ENCODE results near the gene FNTB.

The FNTB gene

GRCh38 chr14:64947710-64948611 lies 38.7 kb upstream of the FNTB start:
- H3K9me3 ChIP-seq (ENCODE audit: control extremely low read depth in 1 of 5, control insufficient read depth in 4 of 5, insufficient read depth in 2 of 5, low read depth in 1 of 5, low read length in 4 of 5) = no peaks in the 10 kb centered on the region
- POLR2A ChIA-PET = interaction anchor here (0.6 kb wide), 1 partner anchor 465 kb away, joined by 3 read pairs; no protein-coding TSS in a partner anchor
- no peak overlapping the region for H3K27ac ChIP-seq (ENCODE audit: insufficient read depth in 1 of 2, low read depth in 1 of 2, low read length in 2 of 2, poor library complexity in 1 of 2, severe bottlenecking in 2 of 2)
- no peak overlapping the region for H3K4me3 ChIP-seq (ENCODE audit: control insufficient read depth in 1 of 7, extremely low read depth in 1 of 7, insufficient read depth in 4 of 7, low read depth in 2 of 7, low read length in 6 of 7)
- CTCF ChIA-PET = interaction anchor here (0.7 to 1.8 kb wide), 3 partner anchors 14 to 146 kb away, joined by 3 to 6 read pairs (median 4); no protein-coding TSS in a partner anchor
- WGBS (ENCODE audit: insufficient coverage) = 95% methylated on average over 23 of the region's 28 CpGs
- peaks cover 0 to 32% (median 14%) of the 10 kb centered on the region in 4 experiments for H3K36me3 ChIP-seq (ENCODE audit: control insufficient read depth in 4 of 4, insufficient read depth in 4 of 4, low read length in 3 of 4)
- DNase-seq = no peak
- H3K27me3 ChIP-seq (replicated peaks in 2 of 5; ENCODE audit: control insufficient read depth in 4 of 5, insufficient read depth in 5 of 5, low read length in 4 of 5) = no peaks in the 10 kb centered on the region
- peaks cover 4 to 19% (median 15%) of the 10 kb centered on the region in 4 experiments for H3K4me1 ChIP-seq (ENCODE audit: control extremely low read depth in 1 of 4, control insufficient read depth in 4 of 4, insufficient read depth in 4 of 4, low read length in 3 of 4)

GRCh38 chr14:64948612-64949210 lies 38.0 kb upstream of the FNTB start:
- Histone ChIP-seq H3K27me3 (replicated peaks in 2 of 5; ENCODE audit: control insufficient read depth in 4 of 5, insufficient read depth in 5 of 5, low read length in 4 of 5) (no peaks in the 10 kb centered on the region), H3K27ac (ENCODE audit: insufficient read depth in 1 of 2, low read depth in 1 of 2, low read length in 2 of 2, poor library complexity in 1 of 2, severe bottlenecking in 2 of 2) (no peak overlapping the region), H3K36me3 (ENCODE audit: control insufficient read depth in 4 of 4, insufficient read depth in 4 of 4, low read length in 3 of 4) (peaks cover 0 to 32% (median 15%) of the 10 kb centered on the region in 4 experiments), H3K4me1 (ENCODE audit: control extremely low read depth in 1 of 4, control insufficient read depth in 4 of 4, insufficient read depth in 4 of 4, low read length in 3 of 4) (peaks cover 1 to 12% (median 9%) of the 10 kb centered on the region in 4 experiments), H3K9me3 (ENCODE audit: control extremely low read depth in 1 of 5, control insufficient read depth in 4 of 5, insufficient read depth in 2 of 5, low read depth in 1 of 5, low read length in 4 of 5) (no peaks in the 10 kb centered on the region), H3K4me3 (ENCODE audit: control insufficient read depth in 1 of 7, extremely low read depth in 1 of 7, insufficient read depth in 4 of 7, low read depth in 2 of 7, low read length in 6 of 7) (no peak overlapping the region)
- ChIA-PET CTCF (interaction anchor here (0.7 to 1.8 kb wide), 3 partner anchors 13 to 147 kb away, joined by 3 to 6 read pairs (median 4); no protein-coding TSS in a partner anchor), POLR2A (interaction anchor here (0.6 kb wide), 2 partner anchors 10 to 466 kb away, joined by 3 read pairs; no protein-coding TSS in a partner anchor)
- no peak for DNase-seq
- 97% methylated on average over 6 of the region's 8 CpGs for WGBS (ENCODE audit: insufficient coverage)

DNA sequence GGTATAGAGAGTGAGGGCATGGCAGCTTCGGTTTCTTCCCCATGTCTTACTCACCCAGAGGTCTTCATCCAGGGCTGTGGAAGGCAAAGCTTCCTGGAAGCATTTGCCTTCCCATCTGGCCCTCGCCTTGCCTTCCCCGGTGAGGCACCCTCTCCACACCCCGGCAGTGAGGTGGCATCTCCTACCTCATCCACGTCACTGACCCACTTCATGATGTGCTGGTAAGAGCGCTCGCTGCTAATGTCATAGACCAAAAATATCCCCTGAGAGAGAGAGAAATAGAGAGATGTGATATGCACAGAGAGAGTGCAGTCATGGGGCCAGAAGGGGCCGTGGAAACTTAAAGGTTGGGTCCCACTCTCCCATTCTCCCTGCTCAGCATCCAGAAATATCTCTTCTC lies 35.8 kb upstream of the FNTB start:
- H3K27ac ChIP-seq (ENCODE audit: insufficient read depth in 1 of 2, low read depth in 1 of 2, low read length in 2 of 2, poor library complexity in 1 of 2, severe bottlenecking in 2 of 2) = no peak overlapping the region
- ChIA-PET CTCF (interaction anchor here (1.0 to 1.5 kb wide), 4 partner anchors 8 to 36 kb away, joined by 3 to 4 read pairs (median 4); partner anchors contain the start of gene FNTB), POLR2A (no interaction called here)
- 100% methylated on average over 1 of the region's 8 CpGs for WGBS (ENCODE audit: insufficient coverage)
- H3K4me3 ChIP-seq (ENCODE audit: control insufficient read depth in 1 of 7, extremely low read depth in 1 of 7, insufficient read depth in 4 of 7, low read depth in 2 of 7, low read length in 6 of 7) = no peak overlapping the region
- no peak for DNase-seq
- H3K9me3 ChIP-seq (ENCODE audit: control extremely low read depth in 1 of 5, control insufficient read depth in 4 of 5, insufficient read depth in 2 of 5, low read depth in 1 of 5, low read length in 4 of 5) = no peaks in the 10 kb centered on the region
- H3K4me1 ChIP-seq (ENCODE audit: control extremely low read depth in 1 of 4, control insufficient read depth in 4 of 4, insufficient read depth in 4 of 4, low read length in 3 of 4) = peaks cover 0 to 6% (median 2%) of the 10 kb centered on the region in 4 experiments
- H3K27me3 ChIP-seq (replicated peaks in 2 of 5; ENCODE audit: control insufficient read depth in 4 of 5, insufficient read depth in 5 of 5, low read length in 4 of 5) = no peaks in the 10 kb centered on the region
- H3K36me3 ChIP-seq (ENCODE audit: control insufficient read depth in 4 of 4, insufficient read depth in 4 of 4, low read length in 3 of 4) = peaks cover 0 to 25% (median 12%) of the 10 kb centered on the region in 4 experiments

- peaks cover 0 to 24% (median 11%) of the 10 kb centered on the region in 4 experiments for H3K36me3 ChIP-seq (ENCODE audit: control insufficient read depth in 4 of 4, insufficient read depth in 4 of 4, low read length in 3 of 4)
- DNase-seq = no peak
- H3K27ac ChIP-seq (ENCODE audit: insufficient read depth in 1 of 2, low read depth in 1 of 2, low read length in 2 of 2, poor library complexity in 1 of 2, severe bottlenecking in 2 of 2) = no peak overlapping the region
- POLR2A ChIA-PET = no interaction called here
- H3K9me3 ChIP-seq (ENCODE audit: control extremely low read depth in 1 of 5, control insufficient read depth in 4 of 5, insufficient read depth in 2 of 5, low read depth in 1 of 5, low read length in 4 of 5) = no peaks in the 10 kb centered on the region
- no peaks in the 10 kb centered on the region for H3K27me3 ChIP-seq (replicated peaks in 2 of 5; ENCODE audit: control insufficient read depth in 4 of 5, insufficient read depth in 5 of 5, low read length in 4 of 5)
- 94% methylated on average over 7 of the region's 8 CpGs for WGBS (ENCODE audit: insufficient coverage)
- CTCF ChIA-PET = interaction anchor here (1.0 to 1.5 kb wide), 4 partner anchors 7 to 35 kb away, joined by 3 to 4 read pairs (median 4); partner anchors contain the start of gene FNTB
- H3K4me1 ChIP-seq (ENCODE audit: control extremely low read depth in 1 of 4, control insufficient read depth in 4 of 4, insufficient read depth in 4 of 4, low read length in 3 of 4) = peaks cover 0 to 6% (median 2%) of the 10 kb centered on the region in 4 experiments
- no peak overlapping the region for H3K4me3 ChIP-seq (ENCODE audit: control insufficient read depth in 1 of 7, extremely low read depth in 1 of 7, insufficient read depth in 4 of 7, low read depth in 2 of 7, low read length in 6 of 7)
Observed at GRCh38 chr14:64951291-64951690, 35.4 kb upstream of the FNTB start.

DNA sequence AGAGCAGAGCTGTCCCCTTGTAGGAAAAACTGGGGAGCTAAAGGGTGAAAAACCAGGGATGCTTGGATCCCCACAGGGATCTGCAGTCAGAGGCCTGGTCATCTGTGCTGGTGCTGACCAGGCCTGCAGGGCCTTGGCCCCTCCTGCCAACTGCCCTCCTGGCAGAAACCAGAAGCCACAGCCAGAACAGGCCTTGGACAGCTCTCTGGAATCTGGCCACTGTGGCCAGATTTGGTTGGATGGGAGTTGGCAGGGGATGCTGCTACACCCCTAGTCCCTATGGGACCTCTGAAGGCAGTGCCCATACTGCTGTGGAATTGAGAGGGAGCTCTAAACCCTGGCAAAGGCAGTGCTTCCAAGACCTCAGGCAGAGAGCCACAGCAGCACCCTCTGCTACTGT lies 35.0 kb upstream of the FNTB start:
- no peak for DNase-seq
- POLR2A ChIA-PET = no interaction called here
- Histone ChIP-seq H3K27me3 (replicated peaks in 2 of 5; ENCODE audit: control insufficient read depth in 4 of 5, insufficient read depth in 5 of 5, low read length in 4 of 5) (no peaks in the 10 kb centered on the region), H3K4me1 (ENCODE audit: control extremely low read depth in 1 of 4, control insufficient read depth in 4 of 4, insufficient read depth in 4 of 4, low read length in 3 of 4) (peaks cover 0 to 3% (median under 1%) of the 10 kb centered on the region in 4 experiments), H3K4me3 (ENCODE audit: control insufficient read depth in 1 of 7, extremely low read depth in 1 of 7, insufficient read depth in 4 of 7, low read depth in 2 of 7, low read length in 6 of 7) (no peak overlapping the region), H3K36me3 (ENCODE audit: control insufficient read depth in 4 of 4, insufficient read depth in 4 of 4, low read length in 3 of 4) (peaks cover 0 to 24% (median 9%) of the 10 kb centered on the region in 4 experiments), H3K9me3 (ENCODE audit: control extremely low read depth in 1 of 5, control insufficient read depth in 4 of 5, insufficient read depth in 2 of 5, low read depth in 1 of 5, low read length in 4 of 5) (no peaks in the 10 kb centered on the region), H3K27ac (ENCODE audit: insufficient read depth in 1 of 2, low read depth in 1 of 2, low read length in 2 of 2, poor library complexity in 1 of 2, severe bottlenecking in 2 of 2) (no peak overlapping the region)
- CTCF ChIA-PET = interaction anchor here (1.0 to 1.3 kb wide), 3 partner anchors 9 to 35 kb away, joined by 3 to 4 read pairs (median 3); partner anchors contain the start of gene FNTB

DNA sequence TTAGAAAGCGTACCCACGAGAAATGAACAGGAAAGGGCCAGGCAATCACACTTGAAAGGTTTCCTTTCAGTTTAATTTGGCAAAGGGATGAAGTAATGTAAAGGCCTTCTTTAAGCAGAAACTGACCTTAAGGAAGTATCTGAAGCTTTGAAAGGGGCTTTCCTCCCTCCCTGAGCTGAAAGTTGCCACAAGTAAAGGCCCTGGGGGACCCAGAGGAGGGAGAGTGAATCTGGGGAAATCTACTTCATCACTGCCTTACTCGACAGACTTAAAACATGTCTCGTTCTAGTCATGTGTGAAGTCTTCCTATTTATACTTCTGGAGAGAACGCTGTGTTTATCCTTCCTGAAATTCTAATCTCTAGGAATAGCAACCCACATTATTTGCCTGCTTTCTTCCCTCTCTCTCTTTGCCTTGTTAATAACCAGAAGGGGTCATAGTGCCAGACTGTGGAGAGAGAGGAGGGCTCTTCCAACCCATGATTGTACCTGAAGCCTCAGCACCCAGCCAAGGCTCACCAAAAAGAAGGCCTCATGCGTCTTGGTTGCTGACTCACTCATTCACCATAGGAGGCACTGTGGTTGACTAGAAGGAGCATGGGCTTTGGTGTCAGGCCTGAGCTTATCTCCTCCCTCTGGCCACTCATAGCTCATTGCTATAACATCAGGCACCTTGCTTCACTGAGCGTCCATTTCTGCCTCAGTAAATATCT lies 33.9 kb upstream of the FNTB start:
- H3K36me3 ChIP-seq (ENCODE audit: control insufficient read depth in 4 of 4, insufficient read depth in 4 of 4, low read length in 3 of 4) = peaks cover 0 to 20% (median 10%) of the 10 kb centered on the region in 4 experiments
- CTCF ChIA-PET = interaction anchor here (0.7 to 2.1 kb wide), 5 partner anchors 12 to 42 kb away, joined by 3 to 5 read pairs (median 4); no protein-coding TSS in a partner anchor
- WGBS (ENCODE audit: insufficient coverage) = 89% methylated on average over 7 of the region's 7 CpGs

More for the DNA sequence above, 33.9 kb upstream of the FNTB start:
- peak in 2 of 3 donors; percentile 19 to 23 for DNase-seq
- Histone ChIP-seq H3K4me1 (ENCODE audit: control extremely low read depth in 1 of 4, control insufficient read depth in 4 of 4, insufficient read depth in 4 of 4, low read length in 3 of 4) (no peaks in the 10 kb centered on the region), H3K4me3 (ENCODE audit: control insufficient read depth in 1 of 7, extremely low read depth in 1 of 7, insufficient read depth in 4 of 7, low read depth in 2 of 7, low read length in 6 of 7) (no peak overlapping the region), H3K27ac (ENCODE audit: insufficient read depth in 1 of 2, low read depth in 1 of 2, low read length in 2 of 2, poor library complexity in 1 of 2, severe bottlenecking in 2 of 2) (no peak overlapping the region), H3K9me3 (ENCODE audit: control extremely low read depth in 1 of 5, control insufficient read depth in 4 of 5, insufficient read depth in 2 of 5, low read depth in 1 of 5, low read length in 4 of 5) (no peaks in the 10 kb centered on the region), H3K27me3 (replicated peaks in 2 of 5; ENCODE audit: control insufficient read depth in 4 of 5, insufficient read depth in 5 of 5, low read length in 4 of 5) (no peaks in the 10 kb centered on the region)
- POLR2A ChIA-PET = no interaction called here

Measured in common myeloid progenitor, CD34-positive (primary cell).